GM13977 (cell line): ENCODE data around the gene TMUB1.

Experiments used
- DNase-seq: peaks from one replicate; pipeline ENCODE4 v3.0.0; 2012; ENCODE audit warnings: low spot score
- CTCF ChIP-seq: IDR thresholded peaks from 2 replicates; pipeline ENCODE4 v1.5.1; 2012; ENCODE audit warnings: mild to moderate bottlenecking, control low read depth; ENCODE audit not compliant: insufficient read depth; ENCODE audit errors: extremely low read depth, missing control alignments
- in situ Hi-C: fragments of 300-500 bp; cut with MboI; formaldehyde crosslinking; loops from one replicate; pipeline ENCODE4 v1.12.0; 2022; ENCODE audit warnings: low sequenced_read_pairs, low pct_unique_long_range_greater_than_20kb, mixed read lengths, inconsistent platforms; ENCODE audit not compliant: unreplicated experiment

The TMUB1 gene

GRCh38 chr7:151035026-151035717 is 48.1 kb downstream of the TMUB1 start:
- DNase-seq = no peak
- in situ Hi-C loops = no loop called here
- TF ChIP-seq CTCF = no peak

- in situ Hi-C loops = no loop called here
- DNase-seq = no peak
- no peak for TF ChIP-seq CTCF
These were observed 48.8 kb downstream of the TMUB1 start for GRCh38 chr7:151034312-151035025.

GRCh38 chr7:151033864-151034249 is 49.4 kb downstream of the TMUB1 start:
- no peak for TF ChIP-seq CTCF
- in situ Hi-C loops = no loop called here
- no peak for DNase-seq

- DNase-seq = no peak
- TF ChIP-seq CTCF = no peak
- in situ Hi-C loops = no loop called here
These were observed 50.1 kb downstream of the TMUB1 start for GRCh38 chr7:151032936-151033863.
